HCT116 (cell line): ENCODE data around the gene KIRREL3. TPM values are rescaled to one million over a fixed set of nuclear protein-coding genes. Genes with fewer than 3 reads are reported as not detected.

Experiments
- ATAC-seq: fragments of 200-7000 bp; cut with Tn5 transposase; 2 replicates; pipeline ENCODE4 v1.9.1; 2020; ENCODE audit warnings: mild to moderate bottlenecking, moderate library complexity
- BruUV-seq: library from RNA; stranded (reverse); fragments of 400-500 nt; replicated peaks from 2 replicates; lab custom pipeline; 2021; lab: Mats Ljungman, UMichigan
- CTCF ChIA-PET: fragments of 300-600 bp; sonication (Branson Sonifier 250); formaldehyde crosslinking; loops from one replicate; lab custom pipeline; 2021; ENCODE audit warnings: antibody characterized with exemption; lab: Charles Lee
- POLR2A ChIA-PET: fragments of 300-600, 350-600 bp; sonication (Branson Sonifier 250); formaldehyde crosslinking; loops from one replicate; lab custom pipeline; 2021; ENCODE audit warnings: antibody characterized with exemption; lab: Charles Lee
- RAD21 ChIA-PET, 2 experiments: fragments of 300-600 bp; sonication (Branson Sonifier 250); formaldehyde crosslinking; loops; one replicate each; lab custom pipeline; 2023; ENCODE audit warnings: low total read pairs in 2 of 2; ENCODE audit not compliant: uncharacterized antibody in 2 of 2, unreplicated experiment in 2 of 2, low non-redundant PET in 1 of 2; lab: Charles Lee
- DNase-seq: peaks from one replicate; pipeline ENCODE4 v3.0.0-alpha.2; 2010; ENCODE audit warnings: low read depth, low spot score
- H2AFZ ChIP-seq: fragments of 200-600 bp; shearing (Covaris generic), sonication (generic); 2 replicates; pipeline ENCODE4 v1.6.1; 2017; ENCODE audit warnings: low read depth, mixed run types, mixed read lengths, antibody characterized with exemption, low read length; ENCODE audit not compliant: poor library complexity, severe bottlenecking
- H3K27ac ChIP-seq: 2 replicates; pipeline ENCODE4 v1.5.1; 2012; ENCODE audit warnings: low read depth, low read length
- H3K27me3 ChIP-seq: fragments of 200-600 bp; sonication (generic); 2 replicates; pipeline ENCODE4 v1.6.1; 2016; ENCODE audit warnings: mixed run types, low read length, mixed read lengths; ENCODE audit not compliant: insufficient read depth
- H3K36me3 ChIP-seq, 2 experiments: fragments of 200-500 bp in 1 of 2; fragments of 200-600 bp in 1 of 2; sonication (Bioruptor generic) in 1 of 2; sonication (generic) in 1 of 2; 2 replicates each; pipeline versions ENCODE4 v1.5.1 to v1.6.1; 2014 to 2016; ENCODE audit warnings: low read length in 2 of 2, inconsistent platforms in 1 of 2, mixed read lengths in 1 of 2, mixed run types in 1 of 2; ENCODE audit not compliant: insufficient read depth in 2 of 2, control insufficient read depth in 1 of 2
- H3K4me1 ChIP-seq, 2 experiments: fragments of 200-600 bp in 1 of 2; sonication (generic) in 1 of 2; 2 replicates each; pipeline versions ENCODE4 v1.5.1 to v1.6.1; 2012 to 2017; ENCODE audit warnings: low read length in 2 of 2, inconsistent platforms in 1 of 2, mild to moderate bottlenecking in 1 of 2, mixed read lengths in 1 of 2, mixed run types in 1 of 2, moderate library complexity in 1 of 2; ENCODE audit not compliant: insufficient read depth in 2 of 2, control insufficient read depth in 1 of 2
- H3K4me2 ChIP-seq: fragments of 200-600 bp; sonication (generic); 2 replicates; pipeline ENCODE4 v1.6.1; 2017; ENCODE audit warnings: mixed run types, low read length, mixed read lengths
- H3K4me3 ChIP-seq, 2 experiments: fragments of 200-600 bp in 1 of 2; sonication (generic) in 1 of 2; replicated peaks in 1 of 2; 2 replicates each; pipeline ENCODE4 v1.5.1; 2011 to 2016; ENCODE audit warnings: low read length in 2 of 2, control low read depth in 1 of 2, low read depth in 1 of 2, mild to moderate bottlenecking in 1 of 2, mixed read lengths in 1 of 2, mixed run types in 1 of 2
- H3K79me2 ChIP-seq: fragments of 200-600 bp; sonication (generic); 2 replicates; pipeline ENCODE4 v1.6.1; 2017; ENCODE audit warnings: mild to moderate bottlenecking, mixed run types, low read length, moderate library complexity, mixed read lengths; ENCODE audit not compliant: insufficient read depth
- H3K9ac ChIP-seq: fragments of 200-600 bp; sonication (generic); 2 replicates; pipeline ENCODE4 v1.6.1; 2016; ENCODE audit warnings: low read length, mixed read lengths
- H3K9me2 ChIP-seq: fragments of 200-600 bp; sonication (generic), shearing (Covaris generic); 2 replicates; pipeline ENCODE4 v1.6.1; 2017; ENCODE audit warnings: mixed run types, mild to moderate bottlenecking, moderate library complexity; ENCODE audit not compliant: insufficient read depth
- H3K9me3 ChIP-seq, 2 experiments: fragments of 200-500 bp in 1 of 2; fragments of 200-600 bp in 1 of 2; sonication (Bioruptor generic) in 1 of 2; sonication (generic) in 1 of 2; 2 replicates each; pipeline ENCODE4 v1.6.1; 2014 to 2017; ENCODE audit warnings: low read length in 2 of 2, mixed read lengths in 2 of 2, inconsistent platforms in 1 of 2, low read depth in 1 of 2, mild to moderate bottlenecking in 1 of 2, mixed run types in 1 of 2, moderate library complexity in 1 of 2; ENCODE audit not compliant: control insufficient read depth in 1 of 2, insufficient read depth in 1 of 2
- H4K20me1 ChIP-seq: fragments of 200-600 bp; sonication (generic), shearing (Covaris generic); 2 replicates; pipeline ENCODE4 v1.6.1; 2017; ENCODE audit warnings: mixed run types, mild to moderate bottlenecking, moderate library complexity; ENCODE audit not compliant: insufficient read depth
- ATF3 ChIP-seq: IDR thresholded peaks from 2 replicates; pipeline ENCODE4 v1.6.1; 2012
- CBX3 ChIP-seq: IDR thresholded peaks from 2 replicates; pipeline ENCODE4 v1.6.1; 2012; ENCODE audit warnings: low read depth
- CEBPB ChIP-seq: IDR thresholded peaks from 2 replicates; pipeline ENCODE4 v1.6.1; 2012; ENCODE audit warnings: low read depth
- EGR1 ChIP-seq: IDR thresholded peaks from 2 replicates; pipeline ENCODE4 v1.6.1; 2012; ENCODE audit warnings: low read depth
- ELF1 ChIP-seq: IDR thresholded peaks from 2 replicates; pipeline ENCODE4 v1.6.1; 2012; ENCODE audit warnings: low read depth, borderline replicate concordance
- EZH2phosphoT487 ChIP-seq: fragments of 200-600 bp; IDR thresholded peaks from 2 replicates; pipeline ENCODE4 v1.6.1; 2018; ENCODE audit warnings: antibody characterized with exemption, borderline replicate concordance
- MAX ChIP-seq: IDR thresholded peaks from 2 replicates; pipeline ENCODE4 v1.6.1; 2012
- POLR2A ChIP-seq: IDR thresholded peaks from 2 replicates; pipeline ENCODE4 v1.7.0; 2011; ENCODE audit warnings: borderline replicate concordance; ENCODE audit not compliant: insufficient read depth, insufficient read length; ENCODE audit errors: extremely low read depth
- POLR2AphosphoS5 ChIP-seq: IDR thresholded peaks from 2 replicates; pipeline ENCODE4 v1.6.1; 2011; ENCODE audit warnings: mild to moderate bottlenecking, low read depth, low read length, moderate library complexity
- RAD21 ChIP-seq: IDR thresholded peaks from 2 replicates; pipeline ENCODE4 v1.6.1; 2012; ENCODE audit warnings: low read depth, mild to moderate bottlenecking
- REST ChIP-seq: IDR thresholded peaks from 2 replicates; pipeline ENCODE4 v1.6.1; 2012; ENCODE audit warnings: low read depth
- SIN3A ChIP-seq: IDR thresholded peaks from 2 replicates; pipeline ENCODE4 v1.6.1; 2012; ENCODE audit warnings: low read depth
- SRF ChIP-seq: IDR thresholded peaks from 2 replicates; pipeline ENCODE4 v1.6.1; 2012; ENCODE audit warnings: low read depth
- TCF7L2 ChIP-seq: IDR thresholded peaks from 2 replicates; pipeline ENCODE4 v1.7.0; 2011; ENCODE audit warnings: borderline replicate concordance, inconsistent platforms; ENCODE audit not compliant: insufficient read depth, insufficient read length; ENCODE audit errors: extremely low read depth
- YY1 ChIP-seq: IDR thresholded peaks from 2 replicates; pipeline ENCODE4 v1.6.1; 2011; ENCODE audit warnings: low read length, low read depth, moderate library complexity, mild to moderate bottlenecking; ENCODE audit not compliant: insufficient replicate concordance; ENCODE audit errors: extremely low read depth
- ZFX ChIP-seq: fragments of 450-650 bp; IDR thresholded peaks from 2 replicates; pipeline ENCODE4 v1.6.1; 2017
- ZNF274 ChIP-seq: fragments of 200-500 bp; sonication (Bioruptor generic); IDR thresholded peaks from 2 replicates; pipeline ENCODE4 v1.6.1; 2014; ENCODE audit warnings: mild to moderate bottlenecking, low read depth, low read length, inconsistent platforms
- intact Hi-C: fragments of 100-400 bp; cut with micrococcal nuclease; formaldehyde crosslinking; loops from 2 replicates; pipeline ENCODE4 v1.10.0; 2022
- total RNA-seq: library from RNA; stranded (reverse); gene quantifications from one replicate; pipeline ENCODE4 v1.2.1, GENCODE V29; 2021; ENCODE audit not compliant: unreplicated experiment

KIRREL3 gene
- total RNA-seq, 1 experiment from 2014 or later = not detected

GRCh38 chr11:127034973-127035372 is 34.4 kb upstream of the KIRREL3 start:
- Histone ChIP-seq H3K36me3 (no peaks in the 10 kb centered on the region), H3K9me2 (no peaks in the 10 kb centered on the region), H3K79me2 (no peaks in the 10 kb centered on the region), H3K4me1 (no peaks in the 10 kb centered on the region), H3K9me3 (no peaks in the 10 kb centered on the region), H3K4me3 (no peak overlapping the region)
- DNase-seq = no peak
- BruUV-seq = no TSS peak
- no peak for TF ChIP-seq TCF7L2
- no peak for TF ChIP-seq ZNF274
- TF ChIP-seq RAD21 = no peak
- no peak for TF ChIP-seq CEBPB
- TF ChIP-seq ELF1 = no peak
- no peak for TF ChIP-seq CBX3
- no peak for TF ChIP-seq SRF
- TF ChIP-seq ZFX = no peak
- no peak for TF ChIP-seq MAX
- no peak for TF ChIP-seq EGR1
- TF ChIP-seq YY1 = no peak
- TF ChIP-seq EZH2phosphoT487 = no peak
- TF ChIP-seq, all 23 proteins: peak for 0
- intact Hi-C loops = no loop called here
- Histone ChIP-seq H3K27ac (no peak overlapping the region), H3K27me3 (no peaks in the 10 kb centered on the region), H3K9ac (no peak overlapping the region), H3K4me2 (no peak overlapping the region), H2AFZ (no peak overlapping the region), H4K20me1 (no peaks in the 10 kb centered on the region)
- ATAC-seq = no peak
- RAD21 ChIA-PET = no interaction called here
- POLR2A ChIA-PET = no interaction called here
- CTCF ChIA-PET = no interaction called here

GRCh38 chr11:127028648-127029047 is 28.1 kb upstream of the KIRREL3 start:
- Histone ChIP-seq H3K79me2 (no peaks in the 10 kb centered on the region), H3K4me1 (no peaks in the 10 kb centered on the region), H3K9ac (no peak overlapping the region), H3K9me2 (no peaks in the 10 kb centered on the region), H3K9me3 (no peaks in the 10 kb centered on the region), H3K27ac (no peak overlapping the region), H3K4me3 (no peak overlapping the region), H2AFZ (no peak overlapping the region), H3K4me2 (no peak overlapping the region), H3K36me3 (no peaks in the 10 kb centered on the region), H4K20me1 (no peaks in the 10 kb centered on the region), H3K27me3 (no peaks in the 10 kb centered on the region)
- intact Hi-C loops = no loop called here
- no TSS peak for BruUV-seq
- ATAC-seq = no peak
- ChIA-PET POLR2A (no interaction called here), RAD21 (no interaction called here), CTCF (no interaction called here)
- DNase-seq = no peak
- TF ChIP-seq ZFX (no peak), SRF (no peak), TCF7L2 (no peak), YY1 (no peak), EZH2phosphoT487 (no peak), CBX3 (no peak), POLR2A (no peak), MAX (no peak), SIN3A (no peak), REST (no peak), CEBPB (no peak), ATF3 (no peak), POLR2AphosphoS5 (no peak)
